Keratinocyte (primary cell): ENCODE data around the gene KLHL21. TPM values are rescaled to one million over a fixed set of nuclear protein-coding genes. Genes with fewer than 3 reads are reported as not detected.

ENCODE experiments used
- DNase-seq: peaks from one replicate; pipeline ENCODE4 v3.0.0-alpha.2; 2011; ENCODE audit warnings: low read depth, missing footprints, low spot score
- FAIRE-seq: peaks from 2 replicates; lab custom pipeline; 2011; peaks lifted over from hg19 to GRCh38; lab: Jason Lieb, UNC
- H2AFZ ChIP-seq: 2 replicates; pipeline ENCODE4 v1.6.0; 2012; ENCODE audit warnings: low read length, control low read depth, inconsistent platforms; ENCODE audit not compliant: control insufficient read depth
- H3K27ac ChIP-seq: 2 replicates; pipeline ENCODE4 v1.5.1; 2011; ENCODE audit warnings: low read length; ENCODE audit not compliant: control insufficient read depth, insufficient read depth
- H3K27me3 ChIP-seq: 3 replicates; pipeline ENCODE4 v1.6.0; 2011; ENCODE audit warnings: low read length; ENCODE audit not compliant: control insufficient read depth, insufficient read depth; ENCODE audit errors: extremely low read depth
- H3K36me3 ChIP-seq, 2 experiments: 2 replicates in 1 of 2; 3 replicates in 1 of 2; pipeline ENCODE4 v1.5.1; 2011; ENCODE audit warnings: low read length in 2 of 2, mild to moderate bottlenecking in 1 of 2; ENCODE audit not compliant: control insufficient read depth in 2 of 2, insufficient read depth in 2 of 2; ENCODE audit errors: extremely low read depth in 1 of 2
- H3K4me1 ChIP-seq: 3 replicates; pipeline ENCODE4 v1.5.1; 2011; ENCODE audit warnings: low read length; ENCODE audit not compliant: control insufficient read depth, insufficient read depth; ENCODE audit errors: extremely low read depth
- H3K4me2 ChIP-seq: 3 replicates; pipeline ENCODE4 v1.6.0; 2011; ENCODE audit warnings: low read depth, low read length; ENCODE audit not compliant: control insufficient read depth, insufficient read depth; ENCODE audit errors: extremely low read depth
- H3K4me3 ChIP-seq, 3 experiments: fragments of 200-600 bp in 1 of 3; sonication (generic) in 1 of 3; 2 replicates in 2 of 3; 3 replicates in 1 of 3; pipeline ENCODE4 v1.5.1; 2011 to 2016; ENCODE audit warnings: low read length in 3 of 3, mild to moderate bottlenecking in 3 of 3, control low read depth in 2 of 3, inconsistent platforms in 1 of 3, low read depth in 1 of 3, mixed read lengths in 1 of 3, mixed run types in 1 of 3, moderate library complexity in 1 of 3; ENCODE audit not compliant: control insufficient read depth in 2 of 3, insufficient read depth in 2 of 3; ENCODE audit errors: extremely low read depth in 1 of 3
- H3K79me2 ChIP-seq: 2 replicates; pipeline ENCODE4 v1.6.0; 2012; ENCODE audit warnings: low read length; ENCODE audit not compliant: control insufficient read depth, insufficient read depth
- H3K9ac ChIP-seq: 3 replicates; pipeline ENCODE4 v1.6.0; 2011; ENCODE audit warnings: low read length; ENCODE audit not compliant: control insufficient read depth, insufficient read depth; ENCODE audit errors: extremely low read depth
- H3K9me1 ChIP-seq: 3 replicates; pipeline ENCODE4 v1.6.0; 2011; ENCODE audit warnings: low read length; ENCODE audit not compliant: control insufficient read depth, insufficient read depth; ENCODE audit errors: extremely low read depth
- H3K9me3 ChIP-seq: 2 replicates; pipeline ENCODE4 v1.5.1; 2012; ENCODE audit warnings: low read depth, low read length; ENCODE audit not compliant: control insufficient read depth
- H4K20me1 ChIP-seq: 3 replicates; pipeline ENCODE4 v1.6.0; 2011; ENCODE audit warnings: low read length; ENCODE audit not compliant: control insufficient read depth, insufficient read depth; ENCODE audit errors: extremely low read depth
- CTCF ChIP-seq, 3 experiments: IDR thresholded peaks in 1 of 3; conservative IDR thresholded peaks in 1 of 3; optimal IDR thresholded peaks in 1 of 3; 2 replicates in 2 of 3; 3 replicates in 1 of 3; pipeline versions ENCODE3 to v1.5.1; 2011; ENCODE audit warnings: low read length in 3 of 3, mild to moderate bottlenecking in 3 of 3, moderate library complexity in 2 of 3, control low read depth in 1 of 3, inconsistent platforms in 1 of 3; ENCODE audit not compliant: insufficient read depth in 2 of 3; ENCODE audit errors: extremely low read depth in 1 of 3
- EZH2 ChIP-seq: IDR thresholded peaks from one replicate; pipeline ENCODE4 v1.6.1; 2012; ENCODE audit warnings: inconsistent platforms, mild to moderate bottlenecking, low read length, moderate library complexity
- dilution Hi-C: fragments of 300-500 bp; cut with MboI; formaldehyde crosslinking; loops from one replicate; pipeline ENCODE4 v1.7.0; 2020; ENCODE audit warnings: low sequenced_read_pairs; ENCODE audit not compliant: extremely low pct_ligation_motif_present
- polyA plus RNA-seq, 5 experiments: library from polyadenylated mRNA; depleted of rRNA in 3 of 5; stranded (reverse) in 3 of 5; stranded (forward) in 1 of 5; unstranded in 1 of 5; fragments of >200 nt; gene quantifications; 1 replicate in 1 of 5; 2 replicates in 3 of 5; 3 replicates in 1 of 5; pipeline versions ENCODE4 v1.2.1 to v1.2.3, GENCODE V29; 2011 to 2012; ENCODE audit warnings: missing spikeins in 2 of 5, low read depth in 1 of 5, low replicate concordance in 1 of 5

Gene KLHL21
- polyA plus RNA-seq, 1 donor (not counting 4 experiments of a cell fraction or from before 2014, with no cell fraction given) = 24.8 TPM

GRCh38 chr1:6585081-6585722 lies 17.5 kb downstream of the KLHL21 start:
- Histone ChIP-seq H3K27ac (no peak overlapping the region), H4K20me1 (peaks cover 23% of the 10 kb centered on the region), H2AFZ (no peak overlapping the region), H3K27me3 (no peaks in the 10 kb centered on the region), H3K36me3 (peaks cover 9 to 30% of the 10 kb centered on the region in 2 experiments), H3K4me2 (no peak overlapping the region), H3K9me3 (no peaks in the 10 kb centered on the region), H3K79me2 (peaks cover 14% of the 10 kb centered on the region), H3K4me3 (no peak overlapping the region), H3K9me1 (peaks cover 7% of the 10 kb centered on the region), H3K4me1 (peaks cover 52% of the 10 kb centered on the region), H3K9ac (no peak overlapping the region)
- TF ChIP-seq CTCF (optimal IDR thresholded peaks at IDR 0.05 in 1 of 3, IDR thresholded peaks at IDR 0.05 in 1 of 3, conservative IDR thresholded peaks at IDR 0.05 in 1 of 3; ENCODE audit: extremely low read depth in 1 of 3, insufficient read depth in 2 of 3, low read length in 3 of 3) (no peak), EZH2 (no peak)
- FAIRE-seq = no peak
- DNase-seq = no peak
- dilution Hi-C loops = no loop called here

DNA sequence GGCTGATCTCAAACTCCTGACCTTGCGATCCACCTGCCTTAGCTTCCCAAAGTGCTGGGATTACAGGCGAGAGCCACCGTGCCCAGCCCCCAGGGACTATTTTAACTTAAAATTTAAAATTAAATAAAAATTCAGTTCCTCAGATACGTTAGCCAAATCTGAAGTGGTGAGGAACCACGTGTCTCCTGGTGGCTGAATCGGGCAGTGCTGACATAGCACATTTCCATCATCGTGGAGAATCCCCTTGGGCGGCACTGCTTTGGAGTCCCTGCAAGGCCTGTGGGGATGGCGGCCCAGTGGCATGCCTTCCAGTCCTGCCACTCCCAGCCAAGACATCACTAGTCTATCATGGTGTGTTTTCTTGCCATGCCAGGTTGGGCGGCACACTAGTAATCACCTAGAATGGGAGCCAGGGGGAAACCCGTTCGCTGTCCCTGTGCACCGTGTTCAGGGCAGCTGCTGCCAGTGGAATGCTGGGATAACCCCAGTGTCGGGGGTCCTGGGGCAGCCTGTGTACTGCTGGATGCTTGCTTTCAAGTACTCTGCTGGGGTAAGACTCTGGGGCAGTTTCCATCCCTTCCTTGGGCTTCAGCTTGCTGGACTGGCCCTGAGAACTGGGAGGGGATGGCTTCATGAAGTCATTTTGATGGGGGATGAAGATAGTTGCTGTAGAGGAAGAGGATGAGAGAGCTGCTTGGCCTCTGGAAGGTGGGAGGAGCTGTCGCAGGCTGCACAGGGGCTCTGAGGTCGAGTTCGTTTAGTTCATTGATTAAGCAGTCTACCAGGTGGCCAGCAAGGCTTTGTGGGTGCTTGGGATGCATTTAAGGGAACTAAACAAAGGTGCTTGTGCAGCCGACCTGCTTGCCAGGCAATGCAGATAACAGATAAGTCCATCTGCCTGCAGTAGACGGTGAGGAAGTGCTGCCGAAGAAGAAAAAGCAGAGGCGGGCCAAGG lies 18.3 kb downstream of the KLHL21 start:
- H2AFZ ChIP-seq = no peak overlapping the region
- FAIRE-seq = no peak

More for the DNA sequence above, 18.3 kb downstream of the KLHL21 start:
- Histone ChIP-seq H3K9ac (no peak overlapping the region), H3K9me1 (peaks cover 7% of the 10 kb centered on the region), H3K4me1 (peaks cover 47% of the 10 kb centered on the region), H3K4me3 (no peak overlapping the region), H3K27me3 (no peaks in the 10 kb centered on the region), H3K36me3 (peaks cover 6 to 22% of the 10 kb centered on the region in 2 experiments), H4K20me1 (peaks cover 21% of the 10 kb centered on the region), H3K27ac (no peak overlapping the region), H3K79me2 (peaks cover 18% of the 10 kb centered on the region), H3K4me2 (no peak overlapping the region), H3K9me3 (no peaks in the 10 kb centered on the region)
- peak in 2 of 3 experiments; percentile 9 to 18 for TF ChIP-seq CTCF (optimal IDR thresholded peaks at IDR 0.05 in 1 of 3, IDR thresholded peaks at IDR 0.05 in 1 of 3, conservative IDR thresholded peaks at IDR 0.05 in 1 of 3; ENCODE audit: extremely low read depth in 1 of 3, insufficient read depth in 2 of 3, low read length in 3 of 3)
- no peak for TF ChIP-seq EZH2
- dilution Hi-C loops = no loop called here
- no peak for DNase-seq
